Duodenal mucosa (tissue), 2 donors: ENCODE data around the gene GRID1.
"Not testable (repeated sequence)": the region's sequence is repeated elsewhere in the genome, so short reads cannot be mapped to it uniquely, and the experiment has no call there.

ENCODE experiments used
- H3K27ac ChIP-seq: one replicate; pipeline ENCODE4 v1.7.0; 2013; ENCODE audit warnings: low read depth, low read length
- H3K27me3 ChIP-seq, 2 donors: one replicate each; pipeline ENCODE4 v1.7.0; 2013; ENCODE audit warnings: low read length in 2 of 2, control low read depth in 1 of 2; ENCODE audit not compliant: insufficient read depth in 2 of 2, control insufficient read depth in 1 of 2
- H3K36me3 ChIP-seq, 2 donors: one replicate each; pipeline ENCODE4 v1.7.0; 2013; ENCODE audit warnings: low read length in 2 of 2, control low read depth in 1 of 2; ENCODE audit not compliant: insufficient read depth in 2 of 2, control insufficient read depth in 1 of 2
- H3K4me1 ChIP-seq, 2 donors: one replicate each; pipeline ENCODE4 v1.7.0; 2013; ENCODE audit warnings: low read length in 2 of 2, control low read depth in 1 of 2; ENCODE audit not compliant: insufficient read depth in 2 of 2, control insufficient read depth in 1 of 2
- H3K4me3 ChIP-seq, 2 donors: one replicate each; pipeline ENCODE4 v1.7.0; 2013; ENCODE audit warnings: low read length in 2 of 2, low read depth in 1 of 2
- H3K9ac ChIP-seq, 2 donors: one replicate each; pipeline ENCODE4 v1.7.0; 2013; ENCODE audit warnings: low read length in 2 of 2, low read depth in 1 of 2
- H3K9me3 ChIP-seq, 2 donors: one replicate each; pipeline ENCODE4 v1.7.0; 2013; ENCODE audit warnings: low read length in 2 of 2, control low read depth in 1 of 2; ENCODE audit not compliant: control insufficient read depth in 1 of 2

The GRID1 gene

DNA sequence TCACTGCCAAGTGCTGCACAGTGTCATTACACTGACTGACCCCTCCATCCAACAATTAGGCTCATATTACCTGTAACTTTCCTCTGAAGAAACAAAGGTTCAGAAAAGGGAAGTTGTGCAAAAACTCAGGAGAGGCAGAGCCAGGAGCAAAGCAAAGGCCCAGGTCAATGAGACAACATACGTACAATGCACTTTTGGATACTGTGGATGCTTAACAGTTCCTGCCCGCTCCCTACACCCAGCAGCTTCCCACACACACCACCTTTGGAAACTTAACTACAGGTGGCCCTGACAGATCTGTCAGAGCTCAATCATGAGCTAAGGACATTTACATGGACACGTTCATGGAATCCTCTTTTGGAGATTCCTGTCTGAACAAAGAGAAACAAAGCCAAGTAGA, 515.9 kb downstream of the GRID1 start:
- Histone ChIP-seq H3K27me3 (no peaks in the 10 kb centered on the region), H3K4me1 (no peaks in the 10 kb centered on the region), H3K9me3 (peaks cover 0 to 4% of the 10 kb centered on the region in 2 donors), H3K36me3 (no peaks in the 10 kb centered on the region), H3K9ac (no peak overlapping the region), H3K27ac (no peak overlapping the region), H3K4me3 (no peak overlapping the region)

DNA sequence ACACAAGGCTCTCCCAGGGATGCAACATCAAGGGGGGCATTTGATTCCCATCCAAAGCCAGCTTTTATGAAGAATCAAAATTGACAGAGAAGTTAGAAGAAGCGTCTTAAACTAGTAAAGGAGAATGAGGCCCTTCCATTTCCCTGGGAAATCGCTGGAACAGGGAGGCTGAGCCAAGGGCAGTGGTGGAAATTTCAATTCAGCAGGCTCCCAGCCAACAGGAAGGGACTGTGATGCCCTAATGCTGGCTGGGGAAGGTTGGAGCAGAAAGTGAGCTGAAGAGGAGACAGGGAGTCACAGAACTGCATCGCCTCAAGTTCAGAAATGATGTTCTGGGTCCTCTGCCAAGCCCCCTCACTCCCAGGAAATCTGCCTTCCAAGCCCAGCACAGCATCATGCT, 517.3 kb downstream of the GRID1 start:
- Histone ChIP-seq H3K9me3 (peaks cover 0 to 4% of the 10 kb centered on the region in 2 donors), H3K4me3 (no peak overlapping the region), H3K27me3 (no peaks in the 10 kb centered on the region), H3K4me1 (no peaks in the 10 kb centered on the region), H3K27ac (no peak overlapping the region), H3K36me3 (no peaks in the 10 kb centered on the region), H3K9ac (no peak overlapping the region)

DNA sequence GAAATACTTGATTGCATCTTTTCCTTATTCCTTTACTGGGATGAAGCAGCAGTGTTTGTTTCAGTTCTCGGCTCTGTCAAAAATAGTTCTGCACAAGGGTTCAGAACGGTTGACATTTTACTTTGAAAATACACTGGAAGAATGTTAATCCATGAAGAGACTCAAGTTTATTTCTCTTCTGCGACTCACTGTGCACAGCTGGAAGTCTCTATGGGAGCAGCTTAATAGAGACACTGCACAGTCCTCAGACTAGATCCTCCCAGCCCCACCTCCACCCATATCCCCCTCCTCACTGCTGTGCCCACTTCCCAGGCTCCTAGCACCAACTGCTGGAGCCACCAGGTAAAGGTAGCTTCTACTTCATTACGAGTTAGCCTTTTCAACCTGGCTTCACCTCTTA, 517.8 kb downstream of the GRID1 start:
- Histone ChIP-seq H3K4me3 (no peak overlapping the region), H3K9ac (no peak overlapping the region), H3K36me3 (no peaks in the 10 kb centered on the region), H3K27ac (no peak overlapping the region), H3K4me1 (no peaks in the 10 kb centered on the region), H3K27me3 (no peaks in the 10 kb centered on the region), H3K9me3 (peaks cover 0 to 4% of the 10 kb centered on the region in 2 donors)

DNA sequence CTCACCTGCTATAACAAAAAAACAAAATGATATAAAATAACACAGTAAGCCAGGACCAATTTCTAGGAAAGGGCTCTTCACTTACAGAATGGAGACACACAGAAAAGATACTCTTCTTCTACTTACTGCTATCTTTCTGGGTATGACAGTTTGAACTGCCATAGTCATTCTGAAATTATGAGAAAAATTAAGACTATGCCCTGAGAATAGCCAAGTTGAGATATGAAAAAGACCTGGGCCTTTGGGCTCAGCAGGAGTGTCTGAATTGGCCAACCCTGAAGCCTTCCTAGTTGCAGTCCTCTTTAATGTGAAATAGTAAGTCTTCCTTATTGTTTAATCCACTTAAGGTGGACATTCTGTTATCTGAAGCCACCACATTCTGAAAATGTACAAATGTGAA, 519.5 kb downstream of the GRID1 start:
- no peaks in the 10 kb centered on the region for H3K36me3 ChIP-seq
- no peak overlapping the region for H3K4me3 ChIP-seq
- H3K9me3 ChIP-seq = peaks cover 0 to 4% of the 10 kb centered on the region in 2 donors
- no peak overlapping the region for H3K9ac ChIP-seq
- no peaks in the 10 kb centered on the region for H3K4me1 ChIP-seq
- H3K27ac ChIP-seq = no peak overlapping the region
- no peaks in the 10 kb centered on the region for H3K27me3 ChIP-seq

DNA sequence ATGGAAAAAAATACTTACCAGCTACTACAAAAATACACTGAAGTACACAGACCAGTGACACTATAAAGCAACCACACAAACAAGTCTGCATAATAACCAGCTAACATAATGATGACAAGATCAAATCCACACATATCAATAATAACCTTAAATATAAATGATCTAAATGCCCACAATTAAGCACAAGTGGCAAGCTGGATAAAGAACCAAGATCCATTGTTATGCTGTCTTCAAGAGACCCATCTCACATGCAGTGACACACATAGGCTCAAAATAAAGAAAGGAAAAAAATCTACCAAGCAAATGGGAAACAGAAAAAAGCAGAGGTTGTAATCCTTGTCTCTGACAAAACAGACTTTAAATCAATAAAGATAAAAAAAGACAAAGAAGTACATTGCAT, 527.9 kb downstream of the GRID1 start:
- not testable (repeated sequence) for H3K4me1 ChIP-seq, H3K4me3 ChIP-seq, H3K9ac ChIP-seq, H3K36me3 ChIP-seq, H3K27me3 ChIP-seq, H3K27ac ChIP-seq
- peaks cover 12 to 15% of the 10 kb centered on the region in 2 donors for H3K9me3 ChIP-seq

DNA sequence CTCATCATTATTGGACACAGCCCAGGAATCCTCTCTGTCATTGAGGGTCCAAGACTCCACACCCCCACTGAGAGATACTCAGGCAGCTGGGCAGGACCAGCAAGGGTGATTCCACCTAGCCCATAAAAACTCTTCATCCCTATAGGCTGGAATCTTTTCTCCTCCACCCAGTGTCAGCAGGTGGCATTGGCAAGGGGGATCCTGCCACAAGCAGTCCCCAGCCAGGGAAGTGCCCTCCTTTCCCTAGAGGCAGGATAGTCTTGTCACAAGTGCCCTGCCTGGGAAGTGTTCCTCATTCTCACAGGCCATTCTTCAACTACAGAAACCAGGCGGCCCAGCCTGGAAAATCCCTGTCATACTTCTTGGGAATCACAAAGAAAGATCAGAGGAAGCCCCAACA, 533.6 kb downstream of the GRID1 start:
- H3K27ac ChIP-seq = no peak overlapping the region
- no peak overlapping the region for H3K9ac ChIP-seq
- no peaks in the 10 kb centered on the region for H3K36me3 ChIP-seq
- no peaks in the 10 kb centered on the region for H3K27me3 ChIP-seq
- H3K4me1 ChIP-seq = no peaks in the 10 kb centered on the region
- peaks cover 6 to 10% of the 10 kb centered on the region in 2 donors for H3K9me3 ChIP-seq
- no peak overlapping the region for H3K4me3 ChIP-seq

DNA sequence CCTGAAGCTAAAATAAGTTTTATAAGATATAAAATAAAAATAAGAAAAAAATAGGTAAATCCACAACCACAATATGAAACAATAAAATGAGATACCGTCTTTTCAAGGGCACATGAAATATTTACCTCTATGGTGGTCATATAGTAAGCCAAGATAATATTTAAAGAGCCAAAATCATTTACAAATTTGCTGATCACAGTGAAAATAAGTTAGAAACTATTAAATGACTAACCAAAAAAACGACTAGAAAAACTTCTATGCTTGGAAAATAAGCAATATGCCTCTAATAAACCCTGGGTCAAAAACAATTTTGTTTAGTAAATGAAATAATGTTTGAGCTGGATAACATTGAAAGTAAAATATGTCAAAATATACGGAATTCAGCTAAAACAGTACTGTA, 535.2 kb downstream of the GRID1 start:
- no peak overlapping the region for H3K9ac ChIP-seq
- H3K4me1 ChIP-seq = no peaks in the 10 kb centered on the region
- H3K27me3 ChIP-seq = no peaks in the 10 kb centered on the region
- no peak overlapping the region for H3K27ac ChIP-seq
- H3K36me3 ChIP-seq = no peaks in the 10 kb centered on the region
- H3K9me3 ChIP-seq = peaks cover 0 to 2% of the 10 kb centered on the region in 2 donors
- no peak overlapping the region for H3K4me3 ChIP-seq

DNA sequence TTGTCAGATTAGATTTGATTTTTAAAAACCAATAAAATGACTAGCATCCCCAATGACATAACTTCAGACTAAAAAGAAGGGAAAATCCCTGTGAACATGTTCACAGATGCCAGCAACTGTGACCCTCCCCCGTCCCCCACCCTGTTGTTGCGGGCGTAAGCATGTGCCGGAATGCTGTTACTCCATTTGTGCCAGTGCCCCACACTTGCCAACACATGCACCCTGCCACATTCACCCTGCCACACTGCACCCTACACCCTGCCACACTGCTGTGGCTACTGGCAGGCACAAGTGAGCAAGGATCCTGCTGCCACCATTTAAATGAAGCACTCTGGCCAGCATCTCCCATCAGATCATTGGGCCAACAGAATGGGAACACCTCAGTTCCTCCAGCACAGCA, 540.2 kb downstream of the GRID1 start:
- Histone ChIP-seq H3K9ac (no peak overlapping the region), H3K27me3 (no peaks in the 10 kb centered on the region), H3K36me3 (no peaks in the 10 kb centered on the region), H3K4me3 (no peak overlapping the region), H3K4me1 (no peaks in the 10 kb centered on the region), H3K27ac (no peak overlapping the region), H3K9me3 (no peaks in the 10 kb centered on the region)

DNA sequence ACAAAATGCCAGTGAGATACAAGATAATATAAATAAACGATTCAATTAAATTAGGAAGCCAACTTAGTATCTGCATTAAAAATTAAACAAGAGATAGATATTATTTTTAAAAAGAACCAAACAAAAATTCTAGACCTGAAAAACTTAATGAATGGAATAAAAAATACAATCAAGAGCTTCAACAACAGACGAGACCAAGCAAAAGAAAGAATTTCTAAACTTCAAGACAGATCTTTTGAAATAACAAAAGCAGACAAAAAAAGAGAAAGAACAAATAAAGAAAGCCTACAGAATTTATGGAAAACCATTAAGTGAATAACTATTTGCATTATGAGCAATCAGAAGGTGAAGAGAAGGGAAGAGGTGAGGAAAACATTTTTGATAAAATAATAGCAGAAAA, 555.2 kb downstream of the GRID1 start:
- Histone ChIP-seq H3K4me3 (no peak overlapping the region), H3K4me1 (no peaks in the 10 kb centered on the region), H3K27me3 (no peaks in the 10 kb centered on the region), H3K9me3 (peaks cover 7 to 15% of the 10 kb centered on the region in 2 donors), H3K27ac (no peak overlapping the region), H3K36me3 (no peaks in the 10 kb centered on the region), H3K9ac (no peak overlapping the region)

DNA sequence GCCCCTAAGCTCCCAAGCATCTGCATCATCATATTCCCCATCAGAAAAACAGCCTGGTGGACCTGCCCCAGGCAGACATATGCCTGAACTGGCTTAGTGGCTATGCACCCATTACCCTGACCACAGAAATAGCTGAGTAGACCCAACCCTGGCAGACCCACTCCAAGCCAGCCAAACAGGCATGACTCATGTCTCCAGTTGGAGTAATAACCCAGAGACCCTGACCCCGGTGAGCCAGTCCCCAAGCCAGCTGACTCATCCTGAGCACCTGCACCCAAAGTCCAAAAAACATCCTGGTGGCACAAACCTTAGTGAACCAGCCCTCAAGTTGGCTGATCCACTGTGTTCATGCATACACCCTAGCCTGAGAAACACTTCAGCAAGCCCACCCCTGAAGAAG, 555.9 kb downstream of the GRID1 start:
- no peaks in the 10 kb centered on the region for H3K4me1 ChIP-seq
- H3K9ac ChIP-seq = no peak overlapping the region
- no peak overlapping the region for H3K27ac ChIP-seq
- H3K9me3 ChIP-seq = peaks cover 7 to 15% of the 10 kb centered on the region in 2 donors
- H3K36me3 ChIP-seq = no peaks in the 10 kb centered on the region
- no peak overlapping the region for H3K4me3 ChIP-seq
- H3K27me3 ChIP-seq = no peaks in the 10 kb centered on the region

DNA sequence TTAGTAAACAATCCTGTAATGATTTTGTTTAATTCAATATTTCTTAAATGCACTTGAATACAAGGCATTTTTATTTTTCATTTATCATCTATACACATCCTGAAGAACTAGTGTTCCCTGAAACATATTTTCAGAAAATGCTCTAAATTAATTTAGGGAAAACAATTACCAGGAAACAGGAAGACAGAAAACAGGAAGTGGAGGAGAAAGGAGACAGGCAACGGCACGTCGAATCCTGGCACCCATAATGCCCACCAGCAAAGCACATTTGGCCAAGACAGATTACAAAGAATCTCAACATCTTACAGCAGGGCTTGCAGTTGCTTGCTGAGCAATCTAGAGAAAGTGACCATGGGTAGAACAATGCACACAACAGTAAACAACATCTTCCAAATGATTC, 571.1 kb downstream of the GRID1 start:
- Histone ChIP-seq H3K4me3 (no peak overlapping the region), H3K27ac (no peak overlapping the region), H3K4me1 (no peaks in the 10 kb centered on the region), H3K36me3 (no peaks in the 10 kb centered on the region), H3K27me3 (no peaks in the 10 kb centered on the region), H3K9ac (no peak overlapping the region), H3K9me3 (no peaks in the 10 kb centered on the region)
